HG02870 (cell line): ENCODE data around the gene MRPL49.
A peak's percentile ranks its signal among the peaks of the same experiment; 100 is the strongest.
"Not testable (repeated sequence)": the region's sequence is repeated elsewhere in the genome, so short reads cannot be mapped to it uniquely, and the experiment has no call there.

Experiments
- ATAC-seq: cut with Tn5 transposase; IDR thresholded peaks from one replicate; pipeline ENCODE4 v1.9.1; 2021; ENCODE audit warnings: mild to moderate bottlenecking, moderate library complexity; ENCODE audit not compliant: unreplicated experiment

Gene MRPL49

DNA sequence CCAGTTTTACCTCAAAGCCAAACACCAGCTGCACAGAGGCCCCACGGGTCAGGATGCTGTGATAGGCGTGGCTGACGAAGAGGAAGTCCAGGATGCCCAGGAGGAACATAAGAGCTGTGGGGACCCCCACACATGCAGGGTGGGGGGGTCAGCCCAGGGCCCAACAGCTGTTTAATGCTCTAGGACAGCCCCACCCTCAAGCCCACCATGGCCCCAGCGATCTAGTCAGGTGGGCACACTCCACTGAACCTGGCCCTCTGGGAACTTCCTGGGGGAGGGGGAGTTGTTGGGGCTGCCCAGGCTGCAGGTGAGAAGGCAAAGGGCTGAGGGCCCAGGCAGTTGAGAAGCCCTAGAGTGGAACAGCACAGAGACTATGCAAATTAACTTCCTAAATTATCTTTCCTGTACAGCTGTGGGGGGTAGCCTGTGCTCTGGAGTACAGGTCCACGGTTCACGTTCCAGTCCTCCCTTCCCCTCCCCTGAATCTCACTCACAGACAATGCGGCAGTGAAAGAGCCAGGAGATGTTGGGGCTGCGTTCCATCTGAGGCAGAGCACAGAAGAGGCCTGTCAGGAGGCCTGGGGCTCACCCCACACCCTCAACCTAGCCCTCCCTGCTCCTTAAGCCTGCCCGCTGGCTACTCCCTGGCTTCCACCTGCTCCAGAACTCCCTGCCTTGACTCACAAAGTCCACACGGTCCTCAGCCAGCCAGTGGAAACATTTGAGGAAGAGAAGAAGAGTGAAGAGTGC, 10.3 kb downstream of the MRPL49 start:
- ATAC-seq, result no peak

DNA sequence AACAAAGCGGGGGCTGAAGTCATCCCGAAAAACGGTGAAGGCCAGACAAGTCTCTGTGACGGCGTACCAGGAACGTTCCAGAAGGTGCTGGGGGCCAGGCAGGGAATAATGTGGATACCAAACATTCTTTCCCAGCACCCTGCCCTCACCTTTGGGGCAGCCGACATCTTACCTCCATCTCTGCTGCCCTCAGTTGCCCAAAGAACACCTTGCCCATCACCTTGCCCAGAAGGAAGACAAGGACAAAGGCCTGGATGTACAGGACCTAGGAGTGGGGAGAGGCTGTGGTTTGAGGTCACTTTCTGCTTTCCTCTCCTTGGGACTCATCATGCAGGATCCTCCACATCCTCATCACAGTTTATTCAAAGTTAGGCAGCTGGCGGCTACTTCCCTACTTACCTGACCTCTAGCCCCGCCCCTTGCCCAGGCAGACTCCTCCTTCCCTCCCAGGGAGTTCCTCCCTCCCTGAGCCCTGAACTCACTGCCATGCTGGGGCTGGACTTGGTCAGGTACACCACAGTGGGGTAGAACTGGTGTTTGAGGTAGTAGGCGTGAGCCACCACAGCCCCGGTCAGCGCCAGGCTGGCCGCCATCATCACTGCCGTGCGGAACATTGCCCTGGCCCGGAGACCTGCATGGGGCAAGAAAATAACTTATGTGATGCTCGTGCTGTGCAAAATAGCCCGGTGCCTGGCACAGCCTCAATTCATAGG, 11.0 kb downstream of the MRPL49 start:
- no peak for ATAC-seq

DNA sequence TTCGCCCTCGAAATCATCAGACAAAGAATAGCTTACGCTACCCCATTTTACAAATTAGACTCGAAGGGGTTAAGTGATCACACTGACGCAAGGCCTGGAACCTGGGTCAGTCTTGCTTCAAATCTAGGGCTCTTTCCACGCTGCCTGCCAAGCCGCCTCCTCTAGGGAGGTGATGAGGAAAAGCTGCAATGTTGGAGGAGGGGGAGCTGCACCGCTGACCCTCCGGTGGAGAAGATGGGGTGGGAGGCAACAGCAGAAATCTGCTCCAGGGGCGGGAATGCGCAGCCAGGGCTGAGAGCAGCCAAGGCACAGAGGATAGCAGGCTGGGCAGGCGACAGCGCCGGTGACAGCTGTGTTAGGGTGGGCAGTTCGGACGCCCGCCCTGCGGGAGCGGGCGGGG, 11.6 kb downstream of the MRPL49 start:
- no peak for ATAC-seq

DNA sequence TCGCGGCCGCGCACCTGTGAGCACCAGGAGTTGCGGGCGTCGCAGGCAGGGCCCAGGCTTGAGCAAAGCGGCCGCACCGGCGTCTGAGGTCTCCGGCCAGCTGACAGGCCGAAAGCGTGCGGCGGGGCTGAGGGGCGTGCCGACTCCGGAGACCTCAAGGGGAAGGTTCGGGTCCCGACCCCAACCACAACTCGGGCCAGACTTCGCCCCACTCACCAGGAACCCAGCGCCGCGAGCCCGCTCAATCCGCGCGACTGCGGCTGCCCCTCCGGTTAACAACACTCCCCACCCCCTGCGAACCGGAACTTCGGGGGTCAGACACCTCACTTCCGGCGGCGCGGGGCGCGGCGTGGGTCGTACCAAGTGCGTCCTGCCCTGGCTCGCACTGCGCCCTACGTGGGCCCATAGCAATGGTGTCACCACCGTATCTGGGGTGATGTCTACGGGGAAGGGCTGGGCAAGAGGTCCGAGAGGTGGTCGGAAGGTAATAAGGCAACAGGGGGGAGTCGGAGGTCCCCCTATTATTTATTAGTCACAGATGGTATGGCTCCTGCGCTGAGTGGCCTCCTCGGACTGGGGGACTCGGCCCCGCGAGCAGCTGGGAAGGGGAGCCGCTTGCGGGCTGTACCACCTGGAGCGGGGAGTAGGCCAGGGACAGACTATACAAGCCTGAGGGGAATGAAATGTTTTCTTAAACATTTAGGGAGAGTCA, 12.3 kb downstream of the MRPL49 start, which contains the start of gene SYVN1:
SYVN1 (minus strand) TSS at position 280 of the 712 bp plus-strand sequence. CDS start 918 bp downstream, outside the sequence.
- ATAC-seq, result peak; percentile 51

DNA sequence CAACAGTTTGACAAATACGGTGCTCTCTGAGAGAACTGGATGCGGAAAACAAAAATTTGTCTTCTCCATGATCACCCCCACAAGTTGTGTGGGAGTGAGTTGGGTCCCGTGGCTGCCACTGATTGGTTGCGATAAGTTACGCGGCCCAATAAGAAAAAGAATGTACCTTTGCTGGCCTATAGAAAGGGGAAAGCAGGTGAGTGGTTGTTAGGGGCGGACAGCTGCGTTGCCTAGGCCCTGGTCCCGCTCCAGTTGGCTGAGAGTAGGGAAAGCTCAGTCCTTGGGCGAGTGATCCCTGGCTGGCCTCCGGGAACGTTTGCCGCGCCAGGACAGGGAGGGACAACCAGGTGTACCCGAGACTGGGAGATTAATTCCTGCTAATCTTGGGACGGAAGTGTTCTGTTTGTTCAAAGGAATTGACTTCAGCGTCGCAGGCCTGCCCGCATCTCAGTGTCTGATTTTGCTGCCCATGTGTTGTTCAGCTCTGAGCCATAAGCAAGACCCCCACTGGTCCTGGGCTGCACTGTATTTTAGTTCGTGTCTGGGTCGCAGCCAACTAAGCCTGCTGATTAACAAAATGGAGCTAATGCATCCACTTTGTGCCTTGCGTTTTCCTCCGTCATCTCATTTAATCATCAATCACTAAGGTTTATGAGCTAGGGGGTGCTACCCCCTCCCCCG, 13.0 kb downstream of the MRPL49 start:
- peak; percentile 56 for ATAC-seq

DNA sequence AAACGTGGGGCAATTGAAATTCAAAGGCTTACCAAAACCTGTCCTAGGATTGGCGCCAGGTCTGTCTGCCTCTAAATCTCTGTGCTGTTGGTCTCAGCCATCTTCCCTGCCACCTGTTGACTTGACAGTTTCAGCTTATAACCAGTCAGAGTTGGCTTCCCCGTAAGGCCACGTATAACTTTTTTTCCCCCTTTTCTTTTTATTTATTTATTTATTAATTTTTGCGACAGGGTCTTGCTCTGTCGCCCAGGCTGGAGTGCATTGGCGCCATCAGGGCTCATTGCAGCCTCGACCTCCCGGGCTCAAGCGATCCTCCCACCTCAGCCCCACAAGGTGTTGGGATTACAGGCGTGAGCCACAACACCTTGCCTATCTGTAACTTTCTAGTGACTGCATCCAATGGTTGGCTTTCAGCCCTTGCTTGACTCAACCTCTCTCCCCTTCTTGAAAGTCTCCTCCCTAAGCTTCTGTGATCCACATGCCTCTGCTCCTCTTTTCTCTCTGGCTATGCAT, 13.6 kb downstream of the MRPL49 start:
- ATAC-seq, result no peak

DNA sequence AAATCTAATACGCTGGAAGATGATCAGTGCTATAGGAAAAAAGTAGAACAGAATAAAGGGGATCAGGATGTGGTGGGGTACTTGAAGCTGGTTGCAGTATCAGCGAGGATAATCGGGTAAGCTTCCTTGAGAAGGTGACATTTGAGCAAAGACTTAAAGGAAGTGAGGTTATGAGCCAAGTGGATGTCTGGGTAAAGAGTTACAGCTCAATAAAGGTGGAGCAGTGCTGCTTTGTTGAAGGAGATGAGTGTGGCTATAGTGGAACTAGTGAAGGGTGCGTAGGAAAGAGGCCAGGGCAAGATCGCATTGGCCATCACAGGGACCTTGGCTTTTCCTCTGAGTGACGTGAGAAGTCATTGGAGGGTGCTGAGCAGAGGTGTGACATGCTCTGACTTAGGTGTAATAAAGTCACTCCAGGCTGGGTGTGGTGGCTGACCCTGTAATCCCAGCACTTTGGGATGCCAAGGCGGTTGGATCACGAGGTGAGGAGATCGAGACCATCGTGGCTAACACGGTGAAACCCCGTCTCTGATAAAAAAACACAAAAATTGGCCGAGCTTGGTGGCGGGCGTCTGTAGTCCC, 14.5 kb downstream of the MRPL49 start:
- ATAC-seq, result no peak

DNA sequence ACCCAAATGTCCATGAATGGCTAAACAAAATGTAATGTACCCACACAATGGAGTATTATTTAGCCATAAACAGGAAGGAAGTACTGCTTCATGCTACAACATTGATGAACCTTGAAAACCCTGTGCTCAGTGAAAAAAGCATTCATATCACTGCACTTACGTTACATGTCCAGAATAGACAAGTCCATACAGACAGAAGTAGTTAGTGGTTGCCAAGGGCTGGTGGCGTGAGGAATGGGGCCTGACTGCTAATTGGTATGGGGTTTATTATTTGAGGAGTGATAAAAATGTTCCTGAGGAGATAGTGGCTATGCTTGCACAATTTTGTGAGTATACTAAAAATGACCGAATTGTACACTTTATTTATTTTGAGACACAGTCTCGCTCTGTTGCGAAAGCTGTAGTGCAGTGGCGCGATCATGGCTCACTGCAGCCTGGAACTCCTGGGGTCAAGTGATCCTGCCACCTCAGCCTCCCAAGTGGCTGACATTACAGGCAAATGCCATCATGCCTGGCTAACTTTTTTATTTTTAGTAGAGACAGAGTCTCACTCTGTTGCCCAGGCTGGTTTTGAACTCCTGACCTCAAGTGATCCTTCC, 19.9 kb downstream of the MRPL49 start:
- ATAC-seq, result no peak

DNA sequence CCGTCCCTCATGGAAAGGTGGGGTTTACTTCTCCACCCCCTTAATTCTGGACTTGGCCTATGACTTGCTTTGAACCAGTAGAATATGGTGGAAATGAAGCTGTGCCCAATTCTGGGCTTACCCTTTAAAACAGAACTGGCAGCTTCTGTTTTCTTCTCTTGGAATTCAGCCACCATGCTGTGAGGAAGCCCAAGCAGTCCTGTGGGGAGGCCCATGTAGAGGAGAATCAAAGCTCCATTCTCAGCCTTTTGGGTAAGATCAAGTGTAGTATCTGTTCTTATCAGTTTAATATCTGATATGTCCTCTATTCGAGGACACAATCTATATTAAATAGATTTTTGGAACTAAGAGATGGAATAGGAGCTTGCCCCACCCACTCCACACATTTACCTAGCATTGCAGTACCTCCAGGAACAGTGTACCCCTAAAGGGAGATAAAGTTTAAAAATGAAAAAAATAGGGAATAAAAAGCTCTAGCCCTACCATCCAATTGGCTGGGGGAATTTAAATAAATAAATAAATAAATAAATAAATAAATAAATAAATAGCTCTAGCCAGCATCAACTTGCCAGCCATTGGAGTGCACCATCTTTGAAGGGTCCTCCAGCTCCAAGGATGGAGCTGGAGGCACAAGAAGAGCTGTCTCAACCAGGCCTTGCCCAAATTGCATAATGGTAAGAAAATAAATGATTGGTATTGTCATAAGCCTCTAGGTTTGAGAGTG, 25.4 kb downstream of the MRPL49 start:
- ATAC-seq, result no peak

DNA sequence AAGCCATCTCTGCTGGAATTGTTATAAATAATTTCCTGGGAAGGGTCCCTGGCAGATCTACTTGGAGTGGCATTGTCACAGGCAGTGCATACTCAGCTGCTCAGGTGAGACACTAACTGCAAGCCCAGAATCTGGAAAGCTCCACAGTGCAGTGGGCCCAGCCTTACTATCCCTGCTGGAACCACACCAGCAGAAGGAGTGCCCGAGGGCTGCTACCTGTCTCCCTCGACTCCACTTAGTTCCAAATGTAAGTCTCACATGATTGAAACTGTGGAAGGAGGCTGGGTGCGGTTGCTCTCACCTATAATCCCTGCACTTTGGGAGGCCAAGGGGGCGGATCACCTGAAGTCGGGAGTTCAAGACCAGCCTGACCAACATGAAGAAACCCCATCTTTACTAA, 26.5 kb downstream of the MRPL49 start:
- ATAC-seq, result no peak

DNA sequence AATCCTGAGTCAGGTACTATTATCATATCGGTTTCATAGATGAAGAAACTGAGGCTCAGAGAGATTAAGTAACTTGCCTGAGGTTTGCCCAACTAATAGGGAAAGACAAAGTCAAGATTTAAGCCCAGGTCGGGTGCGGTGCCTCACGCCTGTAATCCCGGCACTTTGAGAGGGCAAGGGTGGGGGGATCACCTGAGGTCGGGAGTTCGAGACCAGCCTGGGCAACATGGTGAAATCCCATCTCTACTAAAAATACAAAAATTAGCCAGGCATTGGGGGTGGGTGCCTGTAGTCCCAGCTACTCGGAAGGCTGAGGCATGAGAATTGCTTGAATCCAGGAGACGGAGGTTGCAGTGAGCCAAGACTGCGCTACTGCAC, 28.0 kb downstream of the MRPL49 start:
- ATAC-seq, result not testable (repeated sequence)

DNA sequence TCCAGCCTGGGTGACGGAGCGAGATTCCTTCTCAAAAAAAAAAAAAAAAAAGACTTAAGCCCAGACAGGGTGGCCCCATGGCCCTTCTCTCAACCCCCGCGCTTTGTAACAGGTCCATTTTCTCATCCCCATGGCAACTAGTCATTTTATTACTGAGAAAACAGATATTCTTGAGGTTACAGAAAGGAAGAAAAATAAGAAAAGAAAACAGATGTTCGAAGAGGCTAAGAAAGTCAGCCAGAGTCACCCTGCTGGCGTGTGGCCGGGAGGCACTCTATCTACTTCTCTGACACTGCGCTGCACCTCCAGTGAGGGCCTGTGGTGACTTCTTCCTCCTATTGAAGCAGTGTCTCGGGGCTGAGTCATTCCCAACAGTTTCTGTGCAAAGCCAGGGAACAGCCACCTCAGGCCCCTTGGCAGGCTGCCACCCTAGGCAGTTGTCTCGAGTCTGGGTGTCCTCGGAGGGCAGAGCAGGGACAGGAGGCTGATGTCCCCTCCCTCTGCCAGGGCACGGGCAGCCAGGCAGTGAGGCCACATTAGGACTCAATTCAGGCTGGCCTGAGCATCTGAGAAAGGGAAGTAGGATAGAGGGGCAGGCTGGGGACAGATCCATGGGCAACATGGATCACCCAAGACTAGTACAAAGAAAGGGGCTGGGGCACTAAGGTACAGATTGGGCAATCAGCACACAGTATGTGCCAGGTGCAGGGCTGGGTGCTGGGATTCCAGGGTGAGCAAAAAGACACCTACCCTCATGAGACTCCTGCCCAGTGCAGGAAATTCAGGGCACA, 28.6 kb downstream of the MRPL49 start:
- no peak for ATAC-seq

DNA sequence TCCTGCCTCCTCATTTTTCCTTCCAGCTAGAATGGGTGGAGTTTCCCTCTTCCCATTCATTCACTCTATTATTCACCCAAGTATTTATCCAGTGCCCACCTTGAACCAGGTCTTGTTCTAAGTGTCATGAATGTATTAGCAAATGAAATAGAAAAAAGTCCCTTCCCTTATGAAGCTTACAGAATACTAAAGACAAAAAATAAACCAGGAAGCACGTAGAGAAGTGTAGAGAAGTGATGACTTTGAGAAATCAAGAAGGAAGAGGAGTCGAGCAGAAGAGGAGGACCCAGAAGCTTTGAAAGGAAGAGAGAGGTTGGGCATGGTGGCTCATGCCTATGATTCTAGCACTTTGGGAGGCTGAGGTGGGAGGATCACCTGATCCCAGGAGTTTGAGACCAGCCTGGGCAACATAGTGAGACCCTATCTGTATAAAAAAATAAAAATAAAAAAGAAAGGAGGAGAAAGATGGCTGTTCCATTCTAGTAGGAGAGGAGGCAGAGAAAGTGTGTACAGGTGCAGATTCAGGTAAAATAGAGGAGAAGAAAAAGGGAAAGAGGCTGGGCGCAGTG, 29.3 kb downstream of the MRPL49 start:
- no peak for ATAC-seq

DNA sequence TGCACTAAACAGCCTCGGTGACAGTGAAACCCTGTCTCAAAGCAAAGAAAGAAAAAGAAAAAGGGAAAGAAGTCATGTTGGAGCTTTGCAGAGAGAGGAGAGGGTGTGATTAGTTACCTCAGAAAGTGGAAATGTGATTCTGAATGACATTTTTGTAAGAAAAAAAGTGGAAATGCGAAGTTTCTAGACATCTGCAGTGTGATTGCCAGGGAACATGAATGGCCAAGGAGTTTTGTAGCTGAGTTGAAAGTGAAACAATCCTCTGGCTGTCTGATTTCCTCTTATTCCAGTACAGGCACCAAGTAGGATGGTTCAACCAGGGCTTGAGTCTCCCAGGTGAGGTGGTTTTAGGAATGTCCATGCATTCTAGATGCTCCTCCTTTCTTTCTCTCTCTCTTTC, 30.0 kb downstream of the MRPL49 start:
- ATAC-seq, result no peak

DNA sequence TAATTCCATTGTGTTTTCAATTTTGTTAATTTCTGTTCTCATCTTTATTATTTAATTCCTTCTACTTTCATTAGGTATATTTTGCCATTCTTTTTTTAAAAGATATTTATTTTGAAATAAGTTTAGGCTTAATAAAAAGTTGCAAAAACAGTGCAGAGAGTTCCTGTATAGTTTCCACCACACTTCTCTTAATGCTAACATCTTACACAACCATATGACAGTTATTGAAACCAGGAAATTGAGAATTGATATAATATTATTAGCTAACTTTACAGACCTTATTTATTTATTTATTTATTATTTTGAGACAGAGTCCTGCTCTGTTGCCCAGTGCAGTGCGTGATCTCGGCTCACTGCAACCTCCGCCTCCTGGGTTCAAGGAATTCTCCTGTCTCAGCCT, 34.1 kb downstream of the MRPL49 start:
- ATAC-seq, result no peak

DNA sequence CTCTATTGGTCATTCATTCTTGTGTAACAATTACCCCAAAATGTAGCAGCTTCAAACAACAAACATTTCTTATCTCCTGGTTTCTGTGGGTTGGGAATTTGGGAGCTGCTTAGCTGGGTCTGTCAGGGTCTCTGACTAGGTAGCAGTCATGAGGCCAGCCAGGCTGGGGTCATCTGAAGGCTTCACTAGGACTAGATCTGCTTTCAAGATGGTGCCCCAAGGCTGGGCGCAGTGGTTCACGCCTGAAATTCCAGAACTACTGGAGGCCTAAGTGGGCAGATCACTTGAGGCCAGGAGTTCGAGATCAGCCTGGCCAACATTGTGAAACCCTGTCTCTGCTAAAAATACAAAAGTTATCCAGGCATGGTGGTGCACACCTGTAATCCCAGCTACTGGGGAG, 34.8 kb downstream of the MRPL49 start:
- ATAC-seq, result no peak

DNA sequence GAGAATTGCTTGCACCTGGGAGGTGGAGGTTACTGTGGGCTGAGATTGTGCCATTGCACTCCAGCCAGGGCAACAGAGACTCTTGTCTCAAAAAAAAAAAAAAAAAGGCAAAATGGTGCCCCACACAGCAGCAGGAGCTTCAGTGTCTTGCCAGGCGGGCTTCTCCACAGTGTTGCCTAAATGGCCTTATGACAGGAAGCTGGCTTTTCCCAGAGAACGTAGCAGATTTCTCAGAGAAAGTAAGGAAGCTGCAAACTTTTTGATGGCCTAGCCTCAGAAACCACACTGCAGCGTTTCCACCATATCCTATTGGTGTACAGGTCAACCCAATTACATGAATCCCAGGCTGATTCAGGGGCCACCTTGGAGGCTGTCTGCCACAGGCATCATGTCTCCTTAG, 35.2 kb downstream of the MRPL49 start:
- no peak for ATAC-seq

DNA sequence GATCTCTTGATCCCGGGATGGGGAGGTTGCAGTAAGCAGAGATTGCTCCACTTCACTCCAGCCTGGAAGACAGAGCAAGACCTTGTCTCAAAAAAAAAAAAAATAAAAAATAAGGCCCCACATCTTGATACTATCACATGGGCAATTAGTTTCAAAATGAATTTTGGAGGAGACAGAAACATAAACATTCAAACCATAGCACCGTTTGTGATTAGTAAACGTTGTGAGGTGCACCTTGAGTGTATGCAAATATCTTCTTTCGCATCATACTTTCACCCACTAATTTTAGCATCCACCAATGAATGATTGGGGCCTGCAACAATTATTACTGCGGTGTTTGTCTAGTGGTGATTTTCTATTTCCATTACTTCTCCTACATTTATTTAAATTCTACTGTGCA, 36.9 kb downstream of the MRPL49 start:
- ATAC-seq, result no peak

DNA sequence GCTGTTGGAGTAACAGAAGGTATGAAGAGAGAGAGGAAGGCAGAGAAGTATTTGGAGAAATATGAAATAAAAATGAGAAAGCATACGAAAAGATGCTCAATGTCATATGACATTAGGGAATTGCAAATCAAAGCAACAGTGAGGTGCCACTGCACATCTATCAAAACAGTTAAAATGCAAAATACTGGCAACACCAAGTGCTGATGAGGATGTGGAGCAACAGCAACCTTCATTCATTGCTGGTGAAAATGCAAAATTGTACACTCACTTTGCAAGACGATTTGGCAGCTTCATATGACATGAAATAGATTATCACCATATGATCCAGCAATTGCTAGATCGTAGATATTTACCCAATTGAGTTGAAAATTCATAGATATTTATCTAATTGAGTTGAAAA, 38.5 kb downstream of the MRPL49 start:
- no peak for ATAC-seq
